K562 (cell line): ENCODE measurements around the gene TTLL3. TPM values are rescaled to one million over a fixed set of nuclear protein-coding genes. Genes with fewer than 3 reads are reported as not detected.

ENCODE experiments used
- ATF3 ChIP-seq, 2 experiments: fragments of 450-650 bp in 1 of 2; sonication (generic) in 1 of 2; formaldehyde crosslinking in 1 of 2; IDR thresholded peaks in 1 of 2; conservative IDR thresholded peaks in 1 of 2; 2 replicates each; pipeline versions ENCODE4 v1.6.1 to v1.8.1; 2016 to 2023; ENCODE audit warnings: mild to moderate bottlenecking in 2 of 2, moderate library complexity in 2 of 2, inconsistent platforms in 1 of 2, missing genetic modification reagents in 1 of 2
- E2F8 ChIP-seq: fragments of 450-650 bp; IDR thresholded peaks from 2 replicates; pipeline ENCODE4 v1.7.1; 2018; ENCODE audit warnings: mild to moderate bottlenecking, low read depth; ENCODE audit not compliant: partially characterized antibody
- GATAD2B ChIP-seq: fragments of 450-650 bp; IDR thresholded peaks from 2 replicates; pipeline ENCODE4 v1.6.1; 2017; ENCODE audit warnings: mild to moderate bottlenecking, borderline replicate concordance
- MIER1 ChIP-seq: fragments of 450-650 bp; IDR thresholded peaks from 2 replicates; pipeline ENCODE4 v1.6.1; 2016; ENCODE audit warnings: antibody characterized with exemption, mild to moderate bottlenecking, low read depth
- NCOA2 ChIP-seq, 2 experiments: fragments of 450-650 bp; IDR thresholded peaks; 2 replicates each; pipeline ENCODE4 v1.6.1; 2018; ENCODE audit warnings: mild to moderate bottlenecking in 2 of 2, moderate library complexity in 1 of 2; ENCODE audit not compliant: partially characterized antibody in 2 of 2
- NFXL1 ChIP-seq: fragments of 450-650 bp; formaldehyde crosslinking; IDR thresholded peaks from 2 replicates; pipeline ENCODE4 v1.4.0; 2021; ENCODE audit warnings: mild to moderate bottlenecking
- POLR3G ChIP-seq: IDR thresholded peaks from 2 replicates; pipeline ENCODE4 v1.6.1; 2011; ENCODE audit not compliant: insufficient read length, insufficient replicate concordance; ENCODE audit errors: extremely low read depth
- ZNF140 ChIP-seq: fragments of 250-450 bp; sonication (Bioruptor Pico); IDR thresholded peaks from 2 replicates; pipeline ENCODE4 v1.8.0; 2021; ENCODE audit warnings: moderate library complexity, mild to moderate bottlenecking, inconsistent platforms
- ZNF197 ChIP-seq: fragments of 200-800 bp; sonication (Bioruptor generic); IDR thresholded peaks from 2 replicates; pipeline ENCODE4 v1.6.1; 2016; ENCODE audit warnings: low read depth, missing genetic modification characterization, missing compliant biosample characterization
- ZNF407 ChIP-seq: fragments of 450-650 bp; IDR thresholded peaks from 2 replicates; pipeline ENCODE4 v1.6.1; 2016; ENCODE audit warnings: low read depth
- ZNF655 ChIP-seq: fragments of 250-450 bp; sonication (Bioruptor Pico); IDR thresholded peaks from 2 replicates; pipeline ENCODE4 v1.5.0; 2021
- ZNF707 ChIP-seq: fragments of 250-450 bp; sonication (Bioruptor Pico); conservative IDR thresholded peaks from 2 replicates; pipeline ENCODE4 v1.8.0; 2022; ENCODE audit warnings: inconsistent platforms, mild to moderate bottlenecking, moderate library complexity
- ZSCAN32 ChIP-seq: fragments of 450-650 bp; formaldehyde crosslinking; IDR thresholded peaks from 2 replicates; pipeline ENCODE4 v1.4.0; 2020; ENCODE audit warnings: mild to moderate bottlenecking, moderate library complexity
- polyA plus RNA-seq, 8 experiments: library from polyadenylated mRNA; depleted of rRNA in 4 of 8; stranded (reverse) in 5 of 8; unstranded in 3 of 8; fragments of >200 nt; fragmentation: Nextera tagmentation in 2 of 8; fragmentation: Illumina TruSeq in 1 of 8; extraction: Ambion mirVana in 2 of 8; extraction: Trizol in 1 of 8; gene quantifications; 2 replicates each; pipeline versions ENCODE4 v1.2.1 to v1.2.3, GENCODE V29; 2011 to 2014; ENCODE audit warnings: inconsistent platforms in 1 of 8, missing spikeins in 1 of 8
- total RNA-seq, 7 experiments: library from RNA; depleted of rRNA in 6 of 7; stranded (reverse); fragments of >200 nt in 6 of 7; fragmentation: Illumina TruSeq in 2 of 7; extraction: Trizol in 2 of 7; gene quantifications; 2 replicates each; pipeline versions ENCODE4 v1.2.1 to v1.2.3, GENCODE V29; 2011 to 2021; ENCODE audit warnings: low replicate concordance in 1 of 7

TTLL3 gene
- total and polyA plus RNA-seq, 9 of the 15 experiments (the other 6 are each of a cell fraction or from before 2014, with no cell fraction given), result 8.9 to 106 (median 33.2) TPM

GRCh38 chr3:9792405-9793160, 17.5 kb upstream of the TTLL3 start, which contains the start of the genes ARPC4 and TADA3 (continued):
- TF ChIP-seq ZNF407 (peak; percentile 51; the same call in 1 of the 2 replicates), ZNF655 (CRISPR knock-in tag) (no peak), GATAD2B (peak; percentile 55; the same call in 1 of the 2 replicates), NFXL1 (CRISPR knock-in tag) (no peak), NCOA2 (IDR thresholded peaks at IDR 0.05; ENCODE audit: partially characterized antibody in 2 of 2) (no peak), E2F8 (peak; percentile 83), ZSCAN32 (CRISPR knock-in tag) (no peak), ZNF140 (no peak), ATF3 (IDR thresholded peaks at IDR 0.05) (peak; percentile 52; the same call in 1 of the 2 replicates), ATF3 (CRISPR knock-in tag; conservative IDR thresholded peaks at IDR 0.05) (no peak), POLR3G (no peak), ZNF707 (CRISPR knock-in tag) (no peak), MIER1 (no peak; the same call in 1 of the 2 replicates), ZNF197 (CRISPR knock-in tag) (peak; percentile 91; the same call in 1 of the 2 replicates)
